OCI-LY7 (cell line): Measurements from ENCODE around the gene F13A1.

Experiments used
- EZH2phosphoT487 ChIP-seq: fragments of 200-600 bp; sonication (generic); IDR thresholded peaks from 2 replicates; pipeline ENCODE4 v1.6.1; 2018; ENCODE audit warnings: low read depth, borderline replicate concordance, mild to moderate bottlenecking, mixed run types, antibody characterized with exemption, low read length, moderate library complexity, mixed read lengths
- TF ChIP-seq, protein P1 (sequence below): fragments of 200-600 bp; sonication (generic); conservative IDR thresholded peaks from 2 replicates; pipeline ENCODE4 v1.5.1; 2014; ENCODE audit warnings: mild to moderate bottlenecking, antibody characterized with exemption, low read length, moderate library complexity, mixed read lengths

DNA sequence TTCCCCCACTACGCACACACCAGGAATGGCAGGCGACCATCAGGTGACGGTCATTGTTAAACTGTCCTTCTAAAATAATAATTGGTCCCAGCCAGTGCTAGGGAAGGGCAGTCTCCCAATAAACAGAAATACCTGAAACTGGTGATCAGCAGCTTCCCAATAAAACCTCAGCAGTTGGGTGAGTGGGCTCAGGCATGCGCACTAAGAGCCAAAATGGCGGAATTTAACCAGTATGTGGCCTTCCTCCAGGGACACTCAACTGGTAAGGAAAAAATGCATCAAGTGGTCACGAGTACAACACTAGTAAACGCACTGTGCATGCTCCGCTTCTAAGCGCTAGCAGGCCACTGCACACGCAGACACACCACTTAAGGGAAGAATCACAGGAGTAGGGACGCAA, 34.8 kb downstream of the F13A1 start:
- TF ChIP-seq, protein P1, sequence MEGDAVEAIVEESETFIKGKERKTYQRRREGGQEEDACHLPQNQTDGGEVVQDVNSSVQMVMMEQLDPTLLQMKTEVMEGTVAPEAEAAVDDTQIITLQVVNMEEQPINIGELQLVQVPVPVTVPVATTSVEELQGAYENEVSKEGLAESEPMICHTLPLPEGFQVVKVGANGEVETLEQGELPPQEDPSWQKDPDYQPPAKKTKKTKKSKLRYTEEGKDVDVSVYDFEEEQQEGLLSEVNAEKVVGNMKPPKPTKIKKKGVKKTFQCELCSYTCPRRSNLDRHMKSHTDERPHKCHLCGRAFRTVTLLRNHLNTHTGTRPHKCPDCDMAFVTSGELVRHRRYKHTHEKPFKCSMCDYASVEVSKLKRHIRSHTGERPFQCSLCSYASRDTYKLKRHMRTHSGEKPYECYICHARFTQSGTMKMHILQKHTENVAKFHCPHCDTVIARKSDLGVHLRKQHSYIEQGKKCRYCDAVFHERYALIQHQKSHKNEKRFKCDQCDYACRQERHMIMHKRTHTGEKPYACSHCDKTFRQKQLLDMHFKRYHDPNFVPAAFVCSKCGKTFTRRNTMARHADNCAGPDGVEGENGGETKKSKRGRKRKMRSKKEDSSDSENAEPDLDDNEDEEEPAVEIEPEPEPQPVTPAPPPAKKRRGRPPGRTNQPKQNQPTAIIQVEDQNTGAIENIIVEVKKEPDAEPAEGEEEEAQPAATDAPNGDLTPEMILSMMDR: no peak
- no peak for TF ChIP-seq EZH2phosphoT487
